HG03045 (cell line): ENCODE measurements around the gene SORD.
"Not testable (repeated sequence)": the region's sequence is repeated elsewhere in the genome, so short reads cannot be mapped to it uniquely, and the experiment has no call there.

Source experiments
- ATAC-seq: cut with Tn5 transposase; IDR thresholded peaks from one replicate; pipeline ENCODE4 v1.9.1; 2021; ENCODE audit warnings: mild to moderate bottlenecking, moderate library complexity; ENCODE audit not compliant: unreplicated experiment

Gene SORD

DNA sequence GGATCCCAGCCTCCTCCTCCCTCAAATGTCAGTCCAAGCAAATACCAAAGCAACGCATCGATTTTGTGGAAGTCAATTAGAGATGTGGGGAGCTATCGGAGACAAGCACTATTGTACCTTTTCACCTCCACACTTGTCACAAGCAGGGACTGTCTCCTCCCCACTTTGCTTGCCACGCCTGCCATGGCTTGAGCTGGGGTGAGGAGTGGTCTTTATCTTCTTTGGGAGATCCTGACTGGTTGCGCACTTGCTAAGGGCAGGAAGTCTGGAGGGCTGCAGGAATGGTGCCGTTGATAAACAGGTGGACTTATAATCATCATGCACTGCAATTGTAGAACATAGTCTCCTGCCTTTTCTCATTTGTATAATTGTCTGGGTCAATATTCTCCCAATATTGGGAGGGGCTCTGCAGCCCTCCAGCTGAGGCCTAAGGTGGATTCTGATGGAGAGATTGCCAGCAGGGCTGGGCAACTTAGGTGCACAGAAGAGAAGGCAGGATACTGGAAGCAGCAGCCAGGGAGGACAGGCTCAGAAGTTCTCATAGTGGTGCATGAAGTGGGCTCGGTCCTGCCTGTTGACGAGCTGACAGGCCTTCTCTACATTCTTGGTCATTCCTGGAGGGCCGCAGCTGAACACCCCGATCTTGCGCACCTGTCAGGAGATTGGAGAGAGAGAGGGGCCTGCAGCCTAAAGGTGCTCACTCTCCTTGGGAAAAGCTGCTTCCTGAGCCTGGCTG is 70.8 kb downstream of the SORD start:
- ATAC-seq = no peak

DNA sequence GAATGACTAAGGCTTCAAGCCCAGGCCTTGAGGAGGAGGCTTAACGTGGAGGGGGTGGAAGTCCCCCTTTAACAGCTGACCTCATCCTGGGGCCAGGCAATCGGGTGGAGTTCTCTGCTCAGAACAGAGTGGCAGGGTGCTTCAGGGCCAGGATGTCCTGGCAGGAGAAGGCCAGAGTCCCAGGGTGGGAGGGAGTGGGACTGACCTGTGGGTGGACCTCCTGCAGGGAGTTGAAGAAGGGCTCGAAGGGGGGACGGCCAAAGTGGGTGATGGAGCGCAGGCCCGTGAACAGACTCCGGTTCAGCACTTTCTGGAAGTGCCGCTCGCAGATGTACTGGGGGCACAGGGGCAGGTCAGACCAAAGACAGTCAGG is 71.3 kb downstream of the SORD start:
- no peak for ATAC-seq

DNA sequence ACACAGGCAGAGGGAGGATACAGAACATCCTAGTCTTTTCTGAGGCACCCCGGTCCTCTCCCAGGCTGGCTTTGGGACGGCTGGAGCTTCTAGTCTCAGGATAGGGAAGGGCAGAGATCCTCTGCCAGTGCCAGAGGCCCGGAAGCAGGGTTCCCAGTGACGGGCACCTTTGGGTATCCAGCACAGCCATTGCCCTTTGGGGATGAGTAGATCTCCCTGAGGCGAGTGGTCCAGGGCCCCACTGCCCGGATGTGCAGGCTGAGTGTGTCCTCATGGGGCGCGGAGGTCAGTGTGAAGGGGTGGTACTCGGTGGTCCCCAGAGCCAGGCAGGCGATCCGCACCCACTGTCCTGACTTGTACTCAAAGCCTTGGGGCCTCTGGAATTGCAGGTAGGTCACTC is 72.7 kb downstream of the SORD start:
- no peak for ATAC-seq

DNA sequence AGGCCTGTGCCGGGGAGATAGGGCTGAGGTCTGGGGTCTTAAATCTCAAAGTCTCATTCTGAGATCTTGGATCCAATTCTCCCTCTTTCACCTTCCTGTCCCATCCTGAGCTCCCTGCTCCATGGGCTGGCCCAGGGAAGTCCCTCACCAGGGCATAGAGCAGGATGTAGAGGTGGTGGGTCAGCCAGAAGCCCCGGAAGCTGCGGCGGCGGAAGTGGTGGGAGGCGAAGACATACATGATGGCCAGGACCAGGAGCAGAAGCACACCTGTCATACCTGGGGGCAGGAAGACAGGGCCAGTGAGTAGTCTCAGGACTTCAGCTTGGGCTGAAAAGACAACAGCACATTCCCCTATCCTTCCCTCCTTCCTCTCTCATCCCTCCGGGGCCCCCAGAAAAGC is 74.5 kb downstream of the SORD start:
- no peak for ATAC-seq

DNA sequence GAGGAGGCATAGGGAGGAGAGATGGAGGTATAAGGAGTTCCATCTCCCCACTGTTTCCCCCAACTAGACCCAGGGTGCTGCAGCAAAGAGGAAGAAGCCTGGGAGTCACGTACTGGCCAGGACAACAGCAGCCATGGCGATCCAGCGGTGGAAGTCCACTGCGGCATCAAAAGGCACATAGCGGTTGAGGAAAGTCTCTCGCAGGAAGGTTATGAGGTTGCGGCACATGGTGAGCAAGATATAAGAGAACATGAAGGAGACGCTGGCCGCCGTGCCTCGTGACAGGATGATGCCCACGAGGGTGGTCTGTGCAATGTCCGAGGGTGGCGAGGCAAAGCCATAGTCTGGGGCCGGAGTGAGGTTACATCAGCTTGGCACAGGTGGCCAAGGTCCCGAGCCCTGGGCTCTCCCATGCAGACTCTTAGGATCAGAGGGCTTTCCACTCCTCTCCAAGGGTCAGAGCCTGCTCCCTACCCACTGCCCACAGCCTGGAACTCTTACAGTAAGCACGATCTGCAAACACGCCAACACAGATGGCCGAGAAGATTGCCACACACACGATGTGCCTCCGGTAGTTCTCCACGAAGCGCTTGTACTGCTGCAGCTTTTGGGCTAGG is 76.7 kb downstream of the SORD start:
- no peak for ATAC-seq

DNA sequence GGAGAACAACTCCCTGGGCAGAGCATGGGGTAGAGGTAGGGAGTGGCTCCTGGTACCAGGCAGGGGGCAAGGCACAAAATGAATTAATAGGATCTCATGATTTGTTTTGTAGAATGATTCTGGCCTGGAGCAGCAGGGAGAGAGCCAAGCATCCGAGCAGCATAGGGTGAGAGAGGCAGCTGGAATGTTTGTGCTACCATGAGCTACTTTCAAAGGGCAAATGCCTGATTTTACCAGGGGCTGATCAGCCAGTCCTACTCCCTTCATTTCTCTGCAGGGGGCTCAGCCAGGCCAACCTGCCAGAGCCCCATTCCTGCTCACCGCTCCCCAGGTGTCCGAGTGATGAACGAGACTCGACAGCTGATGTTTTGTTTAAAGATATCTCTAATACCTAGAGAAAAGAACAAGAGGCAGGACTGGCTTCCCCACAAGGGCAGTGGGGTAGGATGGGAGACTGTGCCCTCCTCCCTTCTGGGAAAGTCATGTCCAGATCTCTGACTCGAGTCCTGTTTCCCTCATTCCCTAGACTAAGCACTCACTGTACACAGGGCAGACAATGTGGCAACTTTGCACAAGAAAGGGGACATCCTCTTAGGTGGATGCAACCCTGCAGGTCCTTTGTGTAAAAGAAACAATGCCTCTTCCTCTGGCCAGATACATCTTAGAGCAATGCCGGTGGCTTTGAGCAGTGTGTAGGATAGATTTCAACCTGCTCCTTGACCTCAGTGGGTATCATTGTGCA is 78.1 kb downstream of the SORD start:
- no peak for ATAC-seq

DNA sequence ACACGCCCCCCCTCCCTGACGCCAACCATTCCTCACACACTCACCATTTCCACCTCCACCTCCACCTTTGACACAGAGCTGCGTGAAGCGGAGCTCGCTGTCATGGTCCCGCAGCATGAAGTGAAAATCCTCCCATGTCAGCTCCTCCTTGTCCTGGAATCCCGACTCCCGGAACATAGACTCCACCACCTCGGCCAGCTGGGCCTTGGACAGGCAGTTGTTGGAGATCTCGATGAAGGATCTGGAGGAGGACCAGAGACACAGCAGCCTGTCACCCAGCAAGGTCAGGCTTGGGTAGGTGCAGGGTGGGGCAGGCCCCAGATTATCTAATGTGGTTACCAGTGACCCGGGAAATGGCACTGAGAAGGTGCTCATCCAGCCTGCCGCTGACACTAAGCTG is 78.8 kb downstream of the SORD start:
- no peak for ATAC-seq

DNA sequence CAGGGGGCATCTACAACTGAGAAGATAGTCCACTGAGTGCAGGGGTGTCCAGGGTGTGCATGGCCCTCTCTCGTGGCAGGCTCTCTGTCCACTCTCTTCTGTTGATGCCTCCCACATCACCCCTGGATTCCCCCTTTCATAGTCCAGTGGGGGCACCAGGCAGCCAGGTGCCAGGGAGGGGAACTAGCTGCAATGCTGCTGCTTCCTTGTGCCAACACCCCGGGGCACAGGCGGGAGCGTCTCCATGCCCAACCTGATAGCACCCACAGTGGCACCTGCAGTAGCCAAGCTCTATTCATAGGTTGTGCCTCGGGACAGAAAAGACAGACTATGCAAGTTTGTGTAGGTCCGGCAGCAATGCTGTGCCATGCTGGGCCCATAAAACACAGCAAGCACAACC is 79.2 kb downstream of the SORD start:
- ATAC-seq = no peak

DNA sequence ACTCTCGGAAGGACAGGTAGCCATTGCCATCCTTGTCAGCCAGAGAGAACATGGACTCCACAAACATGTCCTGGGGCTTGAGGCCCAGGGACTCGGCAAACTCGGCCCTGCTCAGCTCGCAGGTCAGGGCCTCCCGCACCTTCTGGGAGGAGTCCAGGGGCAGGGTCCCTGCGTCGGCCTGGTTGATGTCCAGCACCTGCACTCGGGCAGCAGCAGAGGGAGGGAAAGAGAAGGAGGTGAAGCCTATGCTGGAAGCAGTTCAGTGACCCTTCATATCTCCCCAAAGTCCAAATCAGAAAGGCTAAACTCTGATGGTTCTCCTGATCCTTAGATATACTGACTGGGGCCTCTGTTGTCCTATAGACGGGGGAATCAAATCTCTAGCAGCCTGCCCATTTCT is 81.2 kb downstream of the SORD start:
- not testable (repeated sequence) for ATAC-seq

DNA sequence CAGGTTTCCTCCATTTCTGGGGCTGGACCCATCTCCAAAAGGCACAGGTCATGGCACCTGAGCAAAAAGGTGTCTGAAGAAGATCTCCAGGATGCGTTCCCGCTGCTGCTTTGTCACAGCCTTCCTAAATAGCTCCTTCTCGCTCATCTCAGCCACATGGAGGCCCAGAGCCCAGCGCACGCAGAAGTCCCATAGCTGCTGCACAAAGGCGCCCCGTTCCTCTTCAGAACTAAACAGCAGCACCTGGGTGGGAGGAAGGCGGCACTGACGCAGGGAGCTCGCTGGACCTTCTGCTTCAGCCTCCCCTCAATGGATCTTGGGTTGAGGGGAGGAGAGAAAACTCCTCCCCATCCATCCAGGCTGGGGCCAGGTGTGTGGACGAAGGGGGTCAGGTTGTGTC is 82.6 kb downstream of the SORD start:
- no peak for ATAC-seq

DNA sequence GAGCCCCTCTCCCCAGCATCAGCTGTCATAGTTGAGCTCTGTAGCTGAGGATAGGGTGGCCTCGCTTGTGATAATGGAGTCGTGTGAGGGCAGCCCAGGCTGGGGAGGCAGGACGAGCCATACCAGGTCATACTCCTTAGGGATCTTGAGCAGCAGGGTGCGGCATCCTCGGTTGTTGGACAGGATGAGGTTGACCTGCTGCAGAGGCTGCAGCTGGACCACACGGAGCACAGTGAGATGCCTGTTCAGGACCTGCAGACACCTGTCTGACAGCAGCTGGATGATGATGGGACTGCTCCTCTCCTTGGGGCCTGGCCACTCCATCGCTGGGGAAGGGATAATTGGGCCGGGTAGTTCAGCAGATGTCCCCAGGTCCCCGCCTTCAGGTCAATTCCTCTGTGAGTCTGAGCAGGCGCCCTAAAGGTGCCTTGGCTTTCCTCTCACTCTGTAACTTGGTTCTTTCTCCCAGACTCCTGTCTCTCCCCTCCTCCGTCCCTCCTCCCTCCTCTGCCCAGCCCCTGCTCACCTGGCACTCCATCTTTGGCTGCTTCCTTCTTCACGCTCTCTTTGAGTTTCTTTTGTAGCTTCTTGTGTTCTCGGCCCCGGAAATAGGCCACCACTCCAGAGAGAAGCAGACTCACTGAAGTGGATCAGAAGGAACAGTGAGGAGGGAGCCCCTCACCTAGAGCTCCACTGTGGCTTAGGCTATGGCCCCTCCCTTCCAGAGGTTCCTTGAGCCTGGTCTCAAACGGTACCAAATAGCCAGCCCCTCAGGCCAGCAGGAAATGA is 83.2 kb downstream of the SORD start:
- no peak for ATAC-seq

DNA sequence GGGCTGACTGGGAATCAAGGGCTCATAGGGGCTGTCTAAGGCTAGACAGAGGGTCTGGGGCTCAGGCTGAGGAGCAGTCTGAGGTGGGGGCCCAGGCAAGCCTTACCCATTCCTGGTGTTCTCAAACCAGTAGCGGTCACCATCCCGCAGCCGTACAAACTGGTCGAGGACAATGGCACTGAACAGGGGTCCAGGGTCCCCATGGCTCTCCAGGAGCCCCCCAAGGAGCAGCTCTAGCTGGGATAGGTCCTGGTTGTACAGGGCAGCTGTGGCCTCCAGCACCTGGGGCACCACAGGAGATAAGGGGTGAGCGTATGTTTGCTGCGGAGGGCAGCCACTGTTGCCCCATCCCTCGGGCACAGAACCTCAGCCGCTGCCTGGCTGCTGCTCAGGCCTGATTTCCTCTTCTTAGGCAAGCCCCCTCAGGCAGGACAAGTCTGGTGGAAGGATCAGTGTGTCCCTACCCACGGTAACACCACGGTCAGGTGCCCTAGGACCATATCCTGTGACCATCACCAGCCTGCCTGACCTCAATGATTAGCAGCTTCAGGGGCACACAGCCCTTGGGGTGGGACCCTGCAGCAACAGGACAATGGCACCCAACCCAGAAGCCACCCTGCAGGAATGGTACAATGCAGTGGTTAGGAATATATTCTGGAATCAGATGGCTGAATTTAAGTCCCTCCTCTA is 85.1 kb downstream of the SORD start:
- ATAC-seq = no peak

DNA sequence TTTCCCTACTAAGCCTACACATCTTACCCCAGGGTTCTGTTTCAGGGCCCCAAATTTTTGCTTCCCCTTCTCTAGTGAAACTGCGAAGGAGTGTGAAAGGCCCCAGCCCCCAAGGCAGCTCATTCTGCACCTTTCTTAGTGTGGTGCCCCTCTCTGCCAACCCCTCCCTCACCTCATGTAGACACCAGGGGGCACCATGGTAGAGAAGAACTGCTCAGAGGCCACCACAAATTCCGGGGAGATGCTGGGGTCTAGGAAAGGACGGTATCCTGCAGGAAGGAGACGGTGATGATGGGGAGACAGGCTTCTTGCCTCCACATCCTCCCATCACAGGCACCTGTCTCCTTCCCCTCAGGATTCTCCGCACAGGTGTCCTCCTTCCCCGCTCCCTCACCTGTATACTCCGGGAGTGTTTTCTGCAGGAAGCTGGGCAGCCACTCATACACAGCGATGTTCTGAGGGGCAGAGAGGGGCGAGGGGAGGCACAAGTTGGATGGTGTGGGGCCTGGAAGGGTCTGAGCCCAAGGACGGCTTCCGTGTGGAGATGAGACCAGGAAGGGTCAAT is 87.3 kb downstream of the SORD start:
- ATAC-seq = no peak

DNA sequence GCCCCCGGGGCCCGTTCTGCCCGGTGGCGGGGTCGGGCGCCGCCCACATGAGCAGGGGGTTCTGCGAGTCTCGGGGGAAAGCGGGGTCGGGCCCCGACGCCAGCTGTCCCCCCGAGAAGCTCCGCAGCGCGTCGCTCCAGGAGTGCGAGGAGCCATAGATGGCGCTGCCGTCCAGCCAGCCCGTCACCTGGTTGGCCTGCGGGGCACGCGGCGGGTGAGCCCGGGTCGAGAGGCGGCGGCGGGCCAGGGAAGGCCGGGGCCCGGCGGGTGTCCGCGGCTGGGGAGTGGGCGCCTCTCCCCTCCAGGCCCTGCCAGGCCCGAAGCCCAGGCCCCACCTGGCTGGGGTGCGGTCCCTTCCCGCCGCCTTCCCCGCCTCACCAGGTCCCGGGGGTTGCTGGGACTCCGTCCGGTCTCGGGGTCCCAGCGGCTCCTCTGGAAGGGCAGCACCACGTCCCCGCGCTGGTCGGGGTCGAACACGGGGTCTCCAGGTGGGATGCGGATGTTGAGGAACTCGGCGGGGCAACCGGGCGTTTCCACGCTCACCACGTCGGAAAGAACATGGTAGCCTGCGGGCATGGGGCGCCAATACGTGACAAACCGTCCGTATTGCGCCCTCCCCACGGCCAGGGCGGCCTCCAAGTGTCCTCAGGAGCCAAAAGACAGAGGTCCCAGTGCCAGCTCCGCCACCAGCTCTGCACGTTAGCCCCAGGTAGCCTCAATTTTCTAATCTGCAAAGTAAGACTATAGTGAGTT is 88.6 kb downstream of the SORD start:
- no peak for ATAC-seq

DNA sequence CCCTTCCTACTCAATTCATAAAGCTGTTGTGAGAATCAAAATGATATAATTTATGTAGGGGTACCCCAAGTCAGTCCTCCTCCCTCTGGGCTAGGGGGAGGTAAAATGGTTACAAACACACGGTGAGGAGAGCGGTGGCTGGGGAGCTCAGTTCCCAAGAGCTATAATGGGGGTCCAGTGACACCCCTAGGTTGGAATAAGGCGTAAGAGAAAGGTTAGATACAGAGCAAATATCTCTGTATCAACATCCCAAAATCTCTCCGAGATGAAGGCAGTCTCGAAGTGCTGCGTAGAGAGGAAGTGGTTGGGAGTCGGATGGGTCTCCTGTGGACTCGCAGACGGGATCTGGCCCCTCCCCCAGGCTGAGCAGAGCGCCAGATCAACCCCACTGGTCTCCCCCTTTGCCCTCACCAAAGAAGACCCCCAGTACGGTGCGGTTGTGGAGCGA is 89.2 kb downstream of the SORD start:
- no peak for ATAC-seq

DNA sequence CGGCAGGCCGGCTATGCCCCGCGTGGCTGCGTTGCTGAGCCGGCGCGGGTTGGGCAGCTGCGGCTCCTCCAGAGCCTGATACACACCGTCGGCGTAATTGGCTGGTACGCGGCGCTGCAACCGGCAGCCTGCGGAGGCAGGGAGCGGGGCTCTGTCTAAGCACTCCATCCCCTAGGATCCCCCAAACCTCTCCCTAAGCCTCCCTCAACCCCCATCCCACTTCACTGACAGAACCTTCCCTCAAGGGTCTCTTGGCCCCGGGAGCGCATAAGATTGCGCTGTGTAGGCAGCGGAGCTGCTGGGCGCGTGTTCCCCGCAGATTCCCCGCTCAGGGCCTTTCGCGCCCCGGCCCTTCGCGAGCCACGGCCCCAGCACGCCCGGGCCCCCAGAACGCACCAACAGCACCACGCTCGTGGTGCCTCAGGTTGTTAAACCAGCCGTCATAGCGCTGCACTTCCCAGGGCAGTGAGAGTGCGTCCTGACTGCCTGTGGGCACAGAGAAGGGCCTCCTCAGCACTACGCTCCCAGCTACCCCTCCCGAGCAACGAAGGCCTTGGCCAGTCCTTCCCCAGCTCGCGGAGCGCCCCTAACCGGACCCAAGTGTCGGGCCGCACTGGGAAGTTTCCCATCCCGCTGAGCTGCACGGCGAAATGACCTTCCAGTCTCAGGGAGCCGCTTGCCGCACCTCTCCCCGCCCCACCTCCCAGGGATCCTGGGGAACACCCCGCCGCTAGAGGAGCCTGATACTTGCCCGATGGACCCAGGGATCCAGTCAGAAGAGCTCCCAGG is 89.8 kb downstream of the SORD start:
- ATAC-seq = no peak

DNA sequence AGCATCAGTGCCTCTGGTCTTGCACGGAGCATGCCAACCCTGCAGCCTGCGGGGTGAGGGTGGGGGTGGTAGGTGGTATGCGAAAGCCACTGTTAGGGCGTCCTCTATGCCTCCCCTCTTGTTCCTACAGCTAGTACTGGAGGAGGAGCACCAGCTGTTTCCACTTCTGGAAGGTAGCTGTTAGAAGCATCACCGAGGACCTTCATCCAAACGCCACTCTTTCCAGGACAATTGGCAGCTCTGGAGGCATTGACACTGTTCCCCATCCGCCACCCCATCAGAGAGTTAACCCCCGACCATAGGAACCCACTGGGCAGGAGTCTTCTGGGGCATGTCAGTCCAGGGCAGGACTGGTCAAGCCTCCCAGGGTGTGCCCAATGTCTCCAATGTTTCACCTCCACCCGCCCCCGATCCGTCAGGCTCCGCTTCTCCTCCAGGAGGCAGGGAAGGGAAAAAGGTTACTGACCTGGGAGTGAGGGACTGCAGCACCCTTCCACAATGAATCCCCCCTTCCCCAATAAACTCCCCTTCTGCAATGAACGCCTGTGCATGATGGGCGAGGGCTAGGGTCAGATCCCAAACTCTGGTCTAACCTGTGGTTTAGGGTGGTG is 90.5 kb downstream of the SORD start:
- ATAC-seq = no peak

DNA sequence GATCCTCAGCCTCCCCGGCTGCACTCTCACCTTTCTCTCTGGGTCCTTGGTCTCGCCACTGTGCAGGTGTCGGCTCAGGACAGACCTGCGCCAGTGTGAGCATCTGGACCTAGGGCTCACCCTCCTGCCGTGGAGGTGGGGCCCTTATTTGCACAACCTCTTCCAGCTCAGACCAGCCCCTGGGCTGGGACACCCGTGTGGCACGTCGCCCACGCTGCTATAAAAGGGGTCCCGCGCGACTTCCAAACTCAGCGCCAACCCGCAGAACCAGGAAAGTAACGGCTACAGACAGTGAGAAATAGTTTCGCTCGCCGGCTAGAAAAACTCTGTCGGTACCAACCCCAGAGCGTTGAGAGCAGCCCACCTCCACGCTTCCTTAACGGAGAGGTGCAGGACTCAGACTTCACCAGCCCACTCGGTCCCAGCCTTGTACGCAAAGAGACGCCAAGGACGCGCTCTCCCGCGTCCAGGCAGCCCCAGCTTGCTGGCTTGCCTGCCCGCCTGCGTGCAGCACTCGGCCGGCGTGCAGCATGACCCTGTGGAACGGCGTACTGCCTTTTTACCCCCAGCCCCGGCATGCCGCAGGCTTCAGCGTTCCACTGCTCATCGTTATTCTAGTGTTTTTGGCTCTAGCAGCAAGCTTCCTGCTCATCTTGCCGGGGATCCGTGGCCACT is 91.2 kb downstream of the SORD start, which contains the start of the genes DUOX2 and DUOXA2:
Gene DUOX2, minus strand, starts transcription at position 97 of the 675 bp plus-strand sequence. CDS start 761 bp downstream, outside the sequence.
Gene DUOXA2, plus strand, starts transcription at position 251 of the 675 bp plus-strand sequence. Its CDS starts 280 bp downstream, at position 531.
- ATAC-seq = no peak
